Activated CD4-positive, alpha-beta memory T cell treated with anti-CD3 and anti-CD28 coated beads for 36 hours (primary cell): ENCODE results near the gene TMEM243. TPM values are rescaled to one million over a fixed set of nuclear protein-coding genes. Genes with fewer than 3 reads are reported as not detected.
A peak's percentile ranks its signal among the peaks of the same experiment; 100 is the strongest.

Experiments used
- CTCF ChIA-PET: fragments of 350-600 bp; sonication (Branson Sonifier 250); formaldehyde crosslinking; loops from one replicate; lab custom pipeline; 2021; ENCODE audit warnings: antibody characterized with exemption, inconsistent platforms; lab: Charles Lee
- POLR2A ChIA-PET: fragments of 350-600 bp; sonication (Branson Sonifier 250); formaldehyde crosslinking; loops from one replicate; lab custom pipeline; 2021; ENCODE audit warnings: antibody characterized with exemption; lab: Charles Lee
- DNase-seq: peaks from one replicate; pipeline ENCODE4 v3.0.0-alpha.2; 2020
- H3K27ac Mint-ChIP-seq: one replicate; pipeline ENCODE4 v1.8.0; 2021; ENCODE audit warnings: mixed read lengths
- H3K27me3 Mint-ChIP-seq: one replicate; pipeline ENCODE4 v1.8.0; 2021; ENCODE audit warnings: mixed read lengths
- H3K36me3 Mint-ChIP-seq: one replicate; pipeline ENCODE4 v1.8.0; 2021; ENCODE audit warnings: mixed read lengths
- H3K4me1 Mint-ChIP-seq: one replicate; pipeline ENCODE4 v1.8.0; 2021; ENCODE audit warnings: low read depth, mixed read lengths
- H3K4me3 Mint-ChIP-seq: one replicate; pipeline ENCODE4 v1.8.0; 2021; ENCODE audit warnings: mild to moderate bottlenecking, mixed read lengths
- H3K9me3 Mint-ChIP-seq: one replicate; pipeline ENCODE4 v1.8.0; 2021; ENCODE audit warnings: mixed read lengths
- intact Hi-C: fragments of 100-400 bp; cut with micrococcal nuclease; formaldehyde crosslinking; loops from one replicate; pipeline ENCODE4 v1.15.1; 2023
- total RNA-seq, 2 experiments: library from RNA; stranded (reverse); gene quantifications; one replicate each; pipeline ENCODE4 v1.2.3, GENCODE V29; 2021

TMEM243 gene
- total RNA-seq, 2 experiments from 2014 or later, result 44.7 to 47.8 TPM

- peaks cover 64% of the 10 kb centered on the region for H3K4me1 Mint-ChIP-seq
- POLR2A ChIA-PET, result no interaction called here
- no peak overlapping the region for H3K27ac Mint-ChIP-seq
- no peaks in the 10 kb centered on the region for H3K27me3 Mint-ChIP-seq
- H3K36me3 Mint-ChIP-seq, result peaks cover 27% of the 10 kb centered on the region
- CTCF ChIA-PET, result interaction anchor here (0.5 to 5.9 kb wide), 3 partner anchors 63 to 201 kb away, joined by 3 to 53 read pairs (median 4); partner anchors contain the start of genes ELAPOR2 and TMEM243
- H3K9me3 Mint-ChIP-seq, result no peaks in the 10 kb centered on the region
- H3K4me3 Mint-ChIP-seq, result no peak overlapping the region
- intact Hi-C loops, result no loop called here
- no peak for DNase-seq
These were observed 63.7 kb downstream of the TMEM243 start for GRCh38 chr7:87155788-87156187.

GRCh38 chr7:87154569-87154968, 65.0 kb downstream of the TMEM243 start:
- H3K9me3 Mint-ChIP-seq, result no peaks in the 10 kb centered on the region
- H3K27me3 Mint-ChIP-seq, result no peaks in the 10 kb centered on the region
- peak overlapping the region; percentile 30 for H3K27ac Mint-ChIP-seq
- ChIA-PET POLR2A (interaction anchor here (1.1 to 3.8 kb wide), 3 partner anchors 9 to 96 kb away, joined by 4 to 104 read pairs (median 8); partner anchors contain the start of genes ELAPOR2 and TMEM243), CTCF (interaction anchor here (0.6 to 5.9 kb wide), 5 partner anchors 16 to 229 kb away, joined by 3 to 53 read pairs (median 4); partner anchors contain the start of gene TMEM243)
- H3K4me3 Mint-ChIP-seq, result peak overlapping the region; percentile 91
- H3K4me1 Mint-ChIP-seq, result peaks cover 54% of the 10 kb centered on the region
- H3K36me3 Mint-ChIP-seq, result peaks cover 25% of the 10 kb centered on the region
- intact Hi-C loops, result loop anchor here (5.0 kb wide), 3 partner anchors 72 to 723 kb away; partner anchors contain the start of genes DBF4 and SLC25A40
- no peak for DNase-seq

- Mint-ChIP-seq H3K9me3 (no peaks in the 10 kb centered on the region), H3K4me3 (peak overlapping the region; percentile 91), H3K36me3 (peaks cover 23% of the 10 kb centered on the region), H3K4me1 (peaks cover 50% of the 10 kb centered on the region), H3K27me3 (no peaks in the 10 kb centered on the region), H3K27ac (peak overlapping the region; percentile 30)
- no peak for DNase-seq
- POLR2A ChIA-PET, result interaction anchor here (0.8 to 3.8 kb wide), 5 partner anchors 9 to 95 kb away, joined by 3 to 104 read pairs (median 8); partner anchors contain the start of genes ELAPOR2 and TMEM243
- CTCF ChIA-PET, result interaction anchor here (0.6 to 5.9 kb wide), 8 partner anchors 17 to 261 kb away, joined by 3 to 53 read pairs (median 4); partner anchors contain the start of gene TMEM243
- intact Hi-C loops, result loop anchor here (5.0 kb wide), 3 partner anchors 72 to 723 kb away; partner anchors contain the start of genes DBF4 and SLC25A40
These were observed 65.4 kb downstream of the TMEM243 start for GRCh38 chr7:87154166-87154565.

GRCh38 chr7:87152897-87153641, 66.5 kb downstream of the TMEM243 start:
- peak overlapping the region; percentile 91 for H3K4me3 Mint-ChIP-seq
- POLR2A ChIA-PET, result interaction anchor here (0.5 to 3.8 kb wide), 15 partner anchors 8 to 528 kb away, joined by 3 to 104 read pairs (median 4); partner anchors contain the start of genes CROT, ELAPOR2 and TMEM243
- H3K4me1 Mint-ChIP-seq, result peaks cover 46% of the 10 kb centered on the region
- H3K27ac Mint-ChIP-seq, result peak overlapping the region; percentile 96
- DNase-seq, result peak; percentile 64
- peaks cover 23% of the 10 kb centered on the region for H3K36me3 Mint-ChIP-seq
- H3K27me3 Mint-ChIP-seq, result no peaks in the 10 kb centered on the region
- no peaks in the 10 kb centered on the region for H3K9me3 Mint-ChIP-seq
- intact Hi-C loops, result loop anchor here (1.0 to 5.0 kb wide), 11 partner anchors 8 to 724 kb away; partner anchors contain the start of genes CROT, DBF4, ELAPOR2 and SLC25A40
- CTCF ChIA-PET, result interaction anchor here (0.6 to 5.9 kb wide), 12 partner anchors 10 to 262 kb away, joined by 3 to 53 read pairs (median 4); partner anchors contain the start of genes ELAPOR2 and TMEM243

GRCh38 chr7:87152112-87152896, 67.2 kb downstream of the TMEM243 start, which contains the start of gene DMTF1:
TSS of gene DMTF1 (plus strand) at chr7:87152453. CDS start at chr7:87164942, 12,489 bp downstream.
- peaks cover 42% of the 10 kb centered on the region for H3K4me1 Mint-ChIP-seq
- ChIA-PET POLR2A (interaction anchor here (0.9 to 3.8 kb wide), 12 partner anchors 9 to 204 kb away, joined by 3 to 104 read pairs (median 6); partner anchors contain the start of genes CROT and TMEM243), CTCF (interaction anchor here (0.6 to 5.9 kb wide), 12 partner anchors 9 to 263 kb away, joined by 3 to 53 read pairs (median 4); partner anchors contain the start of genes CROT, ELAPOR2 and TMEM243)
- peak within 1 kb of the TSS; percentile 91 for H3K4me3 Mint-ChIP-seq
- peak; percentile 92 for DNase-seq
- peaks cover 23% of the 10 kb centered on the region for H3K36me3 Mint-ChIP-seq
- intact Hi-C loops, result loop anchor here (1.0 to 5.0 kb wide), 8 partner anchors 34 to 725 kb away; partner anchors contain the start of genes DBF4 and SLC25A40
- no peaks in the 10 kb centered on the region for H3K27me3 Mint-ChIP-seq
- peak within 1 kb of the TSS; percentile 96 for H3K27ac Mint-ChIP-seq
- no peaks in the 10 kb centered on the region for H3K9me3 Mint-ChIP-seq

- Mint-ChIP-seq H3K27me3 (no peaks in the 10 kb centered on the region), H3K9me3 (no peaks in the 10 kb centered on the region), H3K27ac (peak overlapping the region; percentile 96)
These were observed 67.8 kb downstream of the TMEM243 start for GRCh38 chr7:87151729-87152111.

GRCh38 chr7:87151002-87151728, 68.4 kb downstream of the TMEM243 start:
- intact Hi-C loops, result loop anchor here (5.0 kb wide), 3 partner anchors 69 to 726 kb away; partner anchors contain the start of genes DBF4 and SLC25A40
- Mint-ChIP-seq H3K4me3 (peak overlapping the region; percentile 91), H3K4me1 (peaks cover 31% of the 10 kb centered on the region), H3K9me3 (no peaks in the 10 kb centered on the region), H3K27me3 (no peaks in the 10 kb centered on the region), H3K27ac (peak overlapping the region; percentile 96), H3K36me3 (peaks cover 17% of the 10 kb centered on the region)
- POLR2A ChIA-PET, result interaction anchor here (1.6 to 3.8 kb wide), 4 partner anchors 46 to 194 kb away, joined by 4 to 104 read pairs (median 6); partner anchors contain the start of genes CROT and TMEM243
- CTCF ChIA-PET, result interaction anchor here (1.0 to 5.9 kb wide), 5 partner anchors 43 to 224 kb away, joined by 3 to 53 read pairs (median 5); partner anchors contain the start of gene TMEM243
- no peak for DNase-seq

More at GRCh38 chr7:87151729-87152111, 67.8 kb downstream of the TMEM243 start:
- POLR2A ChIA-PET, result interaction anchor here (0.9 to 3.8 kb wide), 9 partner anchors 9 to 204 kb away, joined by 3 to 104 read pairs (median 5); partner anchors contain the start of genes CROT and TMEM243
- intact Hi-C loops, result loop anchor here (1.0 to 5.0 kb wide), 8 partner anchors 35 to 726 kb away; partner anchors contain the start of genes DBF4 and SLC25A40
- DNase-seq, result no peak
- CTCF ChIA-PET, result interaction anchor here (0.8 to 5.9 kb wide), 8 partner anchors 8 to 263 kb away, joined by 3 to 53 read pairs (median 4); partner anchors contain the start of genes CROT, ELAPOR2 and TMEM243
- peak overlapping the region; percentile 91 for H3K4me3 Mint-ChIP-seq
- peaks cover 36% of the 10 kb centered on the region for H3K4me1 Mint-ChIP-seq
- H3K36me3 Mint-ChIP-seq, result peaks cover 17% of the 10 kb centered on the region

- peaks cover 6% of the 10 kb centered on the region for H3K36me3 Mint-ChIP-seq
- H3K4me1 Mint-ChIP-seq, result peaks cover 10% of the 10 kb centered on the region
- no peak overlapping the region for H3K27ac Mint-ChIP-seq
These were observed 71.1 kb downstream of the TMEM243 start for GRCh38 chr7:87148332-87148955.

GRCh38 chr7:87147500-87147899, 72.0 kb downstream of the TMEM243 start:
- Mint-ChIP-seq H3K27ac (no peak overlapping the region), H3K9me3 (no peaks in the 10 kb centered on the region), H3K4me1 (peaks cover 10% of the 10 kb centered on the region), H3K36me3 (no peaks in the 10 kb centered on the region), H3K4me3 (no peak overlapping the region), H3K27me3 (no peaks in the 10 kb centered on the region)
- CTCF ChIA-PET, result interaction anchor here (0.6 to 4.9 kb wide), 16 partner anchors 8 to 235 kb away, joined by 3 to 56 read pairs (median 4); partner anchors contain the start of gene ELAPOR2
- intact Hi-C loops, result no loop called here
- DNase-seq, result no peak
- POLR2A ChIA-PET, result interaction anchor here (0.6 kb wide), 1 partner anchor 31 kb away, joined by 3 read pairs; no protein-coding TSS in a partner anchor

More at GRCh38 chr7:87148332-87148955, 71.1 kb downstream of the TMEM243 start:
- DNase-seq, result no peak
- H3K27me3 Mint-ChIP-seq, result no peaks in the 10 kb centered on the region
- ChIA-PET POLR2A (no interaction called here), CTCF (interaction anchor here (0.6 to 4.9 kb wide), 26 partner anchors 9 to 237 kb away, joined by 3 to 56 read pairs (median 3); partner anchors contain the start of gene ELAPOR2)
- intact Hi-C loops, result loop anchor here (1.0 kb wide), 2 partner anchors 89 to 209 kb away; partner anchors contain the start of gene ELAPOR2
- H3K9me3 Mint-ChIP-seq, result no peaks in the 10 kb centered on the region
- H3K4me3 Mint-ChIP-seq, result no peak overlapping the region
